OCI-LY1 (cell line): ENCODE results near the gene TIMELESS.

ENCODE experiments used
- CTCF ChIP-seq: fragments of 200-600 bp; sonication (generic), shearing (Covaris generic); IDR thresholded peaks from 2 replicates; pipeline ENCODE4 v1.5.1; 2017; ENCODE audit warnings: mild to moderate bottlenecking, antibody characterized with exemption, low read length, moderate library complexity, mixed read lengths
- EZH2 ChIP-seq: fragments of 200-600 bp; sonication (generic), shearing (Covaris generic); IDR thresholded peaks from 2 replicates; pipeline ENCODE4 v1.8.0; 2017; ENCODE audit warnings: borderline replicate concordance, mixed run types, mild to moderate bottlenecking, antibody characterized with exemption, low read length, moderate library complexity, mixed read lengths

GRCh38 chr12:56486694-56487093 lies 37.5 kb upstream of the TIMELESS start:
- no peak for TF ChIP-seq CTCF
- TF ChIP-seq EZH2, result no peak
